ENCODE measurements around the gene C4orf50. TPM values are rescaled to one million over a fixed set of nuclear protein-coding genes. Genes with fewer than 3 reads are reported as not detected.

Gene C4orf50
- total RNA-seq, 4 donors from 2014 or later, result 0.04 to 0.19 (median 0.04) TPM; not detected in 1

DNA sequence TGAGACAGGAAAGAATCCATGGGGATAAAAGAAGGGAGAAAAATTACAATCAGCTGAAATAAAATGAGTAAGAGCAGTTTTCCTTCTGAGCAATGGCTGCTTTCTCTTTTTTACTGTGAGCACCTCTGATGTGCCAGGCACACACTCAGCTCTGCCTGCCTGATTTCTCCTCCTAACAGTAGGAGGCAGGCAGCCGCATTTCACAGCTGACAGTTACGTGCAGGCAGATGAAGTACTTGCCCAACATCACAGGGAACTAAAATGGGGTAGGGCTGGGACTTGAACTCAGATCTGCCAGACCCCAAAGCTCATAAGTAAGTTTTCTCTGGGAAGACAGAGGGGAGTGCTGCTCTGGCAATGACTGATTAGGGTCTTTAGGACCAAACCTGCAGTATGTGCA lies 54.6 kb downstream of the C4orf50 start:
- TF ChIP-seq, protein P1, sequence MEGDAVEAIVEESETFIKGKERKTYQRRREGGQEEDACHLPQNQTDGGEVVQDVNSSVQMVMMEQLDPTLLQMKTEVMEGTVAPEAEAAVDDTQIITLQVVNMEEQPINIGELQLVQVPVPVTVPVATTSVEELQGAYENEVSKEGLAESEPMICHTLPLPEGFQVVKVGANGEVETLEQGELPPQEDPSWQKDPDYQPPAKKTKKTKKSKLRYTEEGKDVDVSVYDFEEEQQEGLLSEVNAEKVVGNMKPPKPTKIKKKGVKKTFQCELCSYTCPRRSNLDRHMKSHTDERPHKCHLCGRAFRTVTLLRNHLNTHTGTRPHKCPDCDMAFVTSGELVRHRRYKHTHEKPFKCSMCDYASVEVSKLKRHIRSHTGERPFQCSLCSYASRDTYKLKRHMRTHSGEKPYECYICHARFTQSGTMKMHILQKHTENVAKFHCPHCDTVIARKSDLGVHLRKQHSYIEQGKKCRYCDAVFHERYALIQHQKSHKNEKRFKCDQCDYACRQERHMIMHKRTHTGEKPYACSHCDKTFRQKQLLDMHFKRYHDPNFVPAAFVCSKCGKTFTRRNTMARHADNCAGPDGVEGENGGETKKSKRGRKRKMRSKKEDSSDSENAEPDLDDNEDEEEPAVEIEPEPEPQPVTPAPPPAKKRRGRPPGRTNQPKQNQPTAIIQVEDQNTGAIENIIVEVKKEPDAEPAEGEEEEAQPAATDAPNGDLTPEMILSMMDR (IDR thresholded peaks at IDR 0.05), result no peak
- no peak for TF ChIP-seq POLR2A (IDR thresholded peaks at IDR 0.05)
- Histone ChIP-seq H3K27ac (no peak overlapping the region), H3K27me3 (peaks cover 0 to 61% (median 0%) of the 10 kb centered on the region in 4 donors), H3K4me1 (no peaks in the 10 kb centered on the region), H3K36me3 (no peaks in the 10 kb centered on the region), H3K9me3 (no peaks in the 10 kb centered on the region), H3K4me3 (no peak overlapping the region)
- intact Hi-C loops (cut with DNase I), result no loop called here
- DNase-seq, result no peak
- 38 to 39% methylated on average over 2 of the region's 2 CpGs for WGBS, 2 donors

DNA sequence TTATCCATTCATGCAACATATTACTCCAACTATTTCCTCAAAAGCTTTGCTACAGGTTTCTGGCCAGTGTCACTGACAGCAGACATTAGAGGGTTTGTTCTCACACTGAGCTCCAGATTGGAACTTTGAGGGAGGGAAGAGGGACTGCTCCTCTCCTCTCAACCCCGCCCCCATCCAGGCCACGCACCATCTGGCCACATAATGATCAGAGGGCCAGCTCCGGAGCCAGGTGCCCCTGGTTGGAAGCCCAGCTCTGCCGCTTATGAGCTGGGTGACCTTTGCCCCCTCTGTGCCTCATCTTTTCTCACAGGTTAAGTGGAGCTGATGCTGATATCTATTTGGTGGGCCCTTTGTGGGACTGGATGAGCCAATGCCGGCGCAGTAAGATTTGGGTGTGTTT lies 55.8 kb downstream of the C4orf50 start:
- peaks cover 0 to under 1% (median 0%) of the 10 kb centered on the region in 3 donors for H3K4me1 ChIP-seq
- no peak for DNase-seq
- H3K36me3 ChIP-seq, result no peaks in the 10 kb centered on the region
- TF ChIP-seq, protein P1 (IDR thresholded peaks at IDR 0.05), result no peak
- no peak for TF ChIP-seq POLR2A (IDR thresholded peaks at IDR 0.05)
- H3K9me3 ChIP-seq, result no peaks in the 10 kb centered on the region
- peaks cover 0 to 69% (median 0%) of the 10 kb centered on the region in 4 donors for H3K27me3 ChIP-seq
- intact Hi-C loops (cut with DNase I), result no loop called here
- 74 to 79% methylated on average over 3 to 5 of the region's 6 CpGs for WGBS, 2 donors
- no peak overlapping the region for H3K4me3 ChIP-seq
- no peak overlapping the region for H3K27ac ChIP-seq

- H3K36me3 ChIP-seq, result no peaks in the 10 kb centered on the region
- WGBS, 2 donors, result 75 to 81% methylated on average over 8 to 11 of the region's 13 CpGs
- no peak overlapping the region for H3K27ac ChIP-seq
- intact Hi-C loops (cut with DNase I), result no loop called here
- DNase-seq, result no peak
- TF ChIP-seq, protein P1 (IDR thresholded peaks at IDR 0.05), result no peak
- no peak for TF ChIP-seq POLR2A (IDR thresholded peaks at IDR 0.05)
- H3K27me3 ChIP-seq, result peaks cover 0 to 74% (median 0%) of the 10 kb centered on the region in 4 donors
- peaks cover 0 to 19% (median 11%) of the 10 kb centered on the region in 3 donors for H3K4me1 ChIP-seq
- H3K4me3 ChIP-seq, result no peak overlapping the region
- no peaks in the 10 kb centered on the region for H3K9me3 ChIP-seq
Observed at GRCh38 chr4:5960252-5960880, 57.9 kb downstream of the C4orf50 start.

DNA sequence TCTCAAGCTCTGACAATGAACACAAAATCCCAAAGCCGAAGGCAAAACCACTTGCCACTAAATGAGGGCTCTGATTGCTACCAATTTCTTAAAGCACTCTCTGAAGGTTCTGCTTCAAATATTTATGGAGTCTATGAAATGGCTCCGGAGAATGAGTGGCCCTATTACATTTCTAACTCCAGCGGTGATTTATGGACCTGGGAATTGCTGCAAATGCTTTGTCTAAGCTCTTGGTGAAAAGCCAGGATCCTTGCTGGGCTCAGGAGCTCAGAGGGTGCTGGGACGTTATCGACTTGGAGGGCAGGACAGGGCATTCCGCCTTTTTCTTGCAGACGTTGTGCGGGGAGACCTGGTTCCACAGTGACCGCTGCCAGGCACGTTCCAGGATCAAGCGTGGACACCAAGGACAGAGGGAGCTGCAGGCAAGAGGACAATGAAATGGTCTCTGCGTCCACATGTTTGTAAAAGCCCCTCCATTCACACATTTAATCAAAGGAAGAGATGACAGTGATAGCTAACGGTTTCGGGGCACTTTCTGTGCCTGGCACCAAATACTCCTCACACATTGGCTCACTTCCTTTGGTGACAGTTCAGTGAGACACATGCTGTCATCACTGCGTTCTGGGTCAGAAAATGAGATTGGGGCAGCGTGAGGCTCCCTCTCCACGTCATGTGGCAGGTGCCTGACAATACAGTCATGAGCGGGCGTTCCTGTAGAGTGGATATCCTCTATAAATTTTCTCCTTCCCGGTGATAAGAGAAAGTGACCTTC lies 58.8 kb downstream of the C4orf50 start:
- TF ChIP-seq POLR2A (IDR thresholded peaks at IDR 0.05), result no peak
- TF ChIP-seq, protein P1 (IDR thresholded peaks at IDR 0.05), result no peak
- Histone ChIP-seq H3K27ac (no peak overlapping the region), H3K27me3 (peaks cover 0 to 78% (median 0%) of the 10 kb centered on the region in 4 donors), H3K9me3 (no peaks in the 10 kb centered on the region), H3K4me3 (no peak overlapping the region), H3K36me3 (no peaks in the 10 kb centered on the region), H3K4me1 (peaks cover 0 to 19% (median 11%) of the 10 kb centered on the region in 3 donors)
- intact Hi-C loops (cut with DNase I), result no loop called here
- DNase-seq, result no peak
- WGBS, 2 donors, result 70 to 75% methylated on average over 8 to 14 of the region's 20 CpGs

DNA sequence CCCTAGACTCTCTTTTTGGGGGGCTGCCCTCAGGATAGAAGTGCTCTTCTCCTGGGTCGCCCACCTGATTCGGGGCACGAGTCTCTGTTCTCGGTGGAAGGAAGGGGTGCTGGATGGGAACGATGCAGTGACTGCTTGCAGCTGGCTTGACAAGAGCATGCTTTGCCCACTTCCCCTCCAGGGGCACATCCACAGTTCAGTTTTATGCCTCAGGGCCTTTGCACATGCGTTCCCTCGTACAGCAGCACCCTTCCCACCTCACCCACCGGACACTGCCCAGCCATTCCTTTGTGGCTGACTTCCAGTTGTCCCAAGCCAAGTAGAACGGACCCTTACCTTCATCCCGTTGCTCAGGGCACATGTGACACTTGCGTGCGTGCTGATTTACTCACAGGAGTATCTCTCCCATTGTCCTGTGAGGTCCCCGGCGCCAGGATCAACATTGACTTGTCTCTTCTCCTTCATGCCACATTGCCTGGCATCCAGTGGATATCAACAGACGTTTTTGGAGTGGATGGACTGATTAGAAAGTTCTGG lies 60.0 kb downstream of the C4orf50 start:
- no peak overlapping the region for H3K4me3 ChIP-seq
- H3K4me1 ChIP-seq, result peaks cover 0 to 19% (median 11%) of the 10 kb centered on the region in 3 donors
- no peak for TF ChIP-seq POLR2A (IDR thresholded peaks at IDR 0.05)
- TF ChIP-seq, protein P1 (IDR thresholded peaks at IDR 0.05), result no peak
- peaks cover 0 to 81% (median 0%) of the 10 kb centered on the region in 4 donors for H3K27me3 ChIP-seq
- H3K27ac ChIP-seq, result no peak overlapping the region
- no peak for DNase-seq
- H3K36me3 ChIP-seq, result no peaks in the 10 kb centered on the region
- WGBS, 2 donors, result 83 to 92% methylated on average over 13 to 15 of the region's 15 CpGs
- no peaks in the 10 kb centered on the region for H3K9me3 ChIP-seq
- intact Hi-C loops (cut with DNase I), result no loop called here
